GM21619 (cell line): ENCODE results near the gene XPC.

Source experiments
- ATAC-seq: cut with Tn5 transposase; IDR thresholded peaks from one replicate; pipeline ENCODE4 v1.9.1; 2021; ENCODE audit not compliant: unreplicated experiment

Gene XPC

DNA sequence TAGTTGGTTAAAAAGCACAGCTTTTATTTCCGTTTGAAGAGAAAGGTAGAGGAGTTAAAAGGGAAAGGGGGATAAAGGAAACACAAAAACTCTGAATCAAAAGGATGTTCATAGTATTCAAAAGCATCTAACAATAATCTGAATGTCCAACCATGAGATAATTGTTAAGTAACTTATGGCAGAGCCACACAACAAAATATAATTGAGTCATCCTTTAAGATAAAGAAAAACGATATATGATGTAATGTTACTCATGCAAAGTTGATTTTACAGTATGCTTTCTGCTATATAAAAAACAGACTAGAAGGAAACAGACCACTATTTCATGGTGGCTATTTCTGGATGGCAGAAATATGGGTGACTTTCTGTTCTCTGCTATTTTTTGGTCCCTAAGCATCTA, 3.9 kb downstream of the XPC start:
- no peak for ATAC-seq

DNA sequence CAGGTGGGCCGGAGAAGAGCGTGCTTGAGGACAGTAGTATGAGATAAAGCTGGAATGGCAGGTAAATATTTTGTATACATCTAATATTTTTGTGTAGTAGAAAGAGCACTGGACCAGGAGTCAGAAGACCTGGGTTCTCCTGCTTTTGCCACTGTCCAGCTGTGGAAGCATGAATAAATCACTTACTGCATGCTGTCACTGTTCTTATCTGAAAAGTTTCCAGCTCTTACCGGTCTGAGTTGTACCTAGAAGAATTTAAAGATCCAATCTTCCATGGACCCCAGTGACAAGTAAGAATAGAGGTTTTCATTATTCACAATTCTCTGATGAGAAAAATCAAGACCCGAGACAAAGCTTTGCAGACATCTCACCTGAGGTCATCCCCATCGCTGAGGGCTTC, 5.9 kb downstream of the XPC start:
- ATAC-seq = no peak

DNA sequence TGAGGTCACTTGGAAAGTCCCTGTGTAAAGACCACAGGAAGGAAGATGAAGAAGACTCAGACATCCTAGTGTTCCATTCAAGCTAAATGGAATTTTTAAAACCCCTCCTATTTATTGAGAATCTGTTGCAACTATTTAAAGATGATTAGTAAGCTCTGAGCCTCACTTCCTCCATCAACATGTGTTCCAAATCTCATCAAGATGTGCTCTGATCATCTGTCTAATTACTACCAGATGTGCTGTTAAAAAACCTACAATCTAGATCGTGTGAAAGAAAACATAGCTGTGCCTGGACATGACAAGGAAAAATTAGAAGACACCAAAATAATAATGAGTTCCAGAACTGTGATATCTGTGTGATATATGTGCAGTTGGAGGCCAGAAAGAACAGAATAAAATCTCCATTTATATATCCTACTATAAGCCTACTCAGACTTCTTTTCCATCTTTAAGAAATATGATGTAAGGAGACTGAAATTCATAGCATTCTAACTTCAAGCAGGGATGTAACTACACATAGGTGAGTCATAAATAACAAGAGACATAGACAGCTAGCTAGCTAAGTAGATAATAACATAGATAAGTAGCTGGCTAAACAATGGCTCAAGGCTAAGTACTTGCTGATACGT, 7.8 kb downstream of the XPC start:
- no peak for ATAC-seq

GRCh38 chr3:14169871-14170270, 8.5 kb downstream of the XPC start:
- no peak for ATAC-seq

GRCh38 chr3:14169435-14169834, 9.0 kb downstream of the XPC start:
- no peak for ATAC-seq

DNA sequence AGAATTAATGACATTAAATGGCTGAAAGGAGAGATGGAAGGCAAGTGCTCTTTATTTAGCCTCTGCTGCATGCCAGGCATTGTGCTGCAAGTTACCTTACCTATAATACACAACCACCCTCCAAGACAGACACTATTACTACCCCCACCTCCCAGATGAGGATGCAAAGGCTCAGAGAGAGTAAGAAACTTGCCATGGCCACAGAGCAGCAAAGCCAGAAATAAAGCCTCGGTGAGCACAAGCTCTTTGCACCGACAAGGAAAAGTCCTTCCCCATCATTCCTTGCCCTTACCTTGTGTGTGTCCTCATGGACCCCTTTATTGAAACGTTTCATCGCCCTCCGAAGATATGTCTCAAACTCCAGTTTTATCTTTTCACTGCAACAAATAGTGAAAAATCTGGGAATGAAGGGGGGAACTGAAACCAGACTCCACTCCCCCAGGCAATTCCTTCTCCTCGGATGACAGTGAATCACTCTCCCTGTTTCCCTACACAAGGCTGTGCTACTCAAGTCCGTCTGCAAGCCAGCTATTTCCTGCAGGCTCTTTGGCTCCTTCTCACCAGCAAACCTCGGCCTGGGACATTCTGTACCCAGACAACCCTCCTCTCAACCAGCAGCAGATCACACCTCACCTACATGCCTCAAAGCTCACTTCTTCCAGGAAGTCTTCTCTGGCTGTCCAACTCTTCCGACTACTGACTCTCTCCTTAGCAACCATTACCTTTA, 11.4 kb downstream of the XPC start:
- ATAC-seq = no peak

DNA sequence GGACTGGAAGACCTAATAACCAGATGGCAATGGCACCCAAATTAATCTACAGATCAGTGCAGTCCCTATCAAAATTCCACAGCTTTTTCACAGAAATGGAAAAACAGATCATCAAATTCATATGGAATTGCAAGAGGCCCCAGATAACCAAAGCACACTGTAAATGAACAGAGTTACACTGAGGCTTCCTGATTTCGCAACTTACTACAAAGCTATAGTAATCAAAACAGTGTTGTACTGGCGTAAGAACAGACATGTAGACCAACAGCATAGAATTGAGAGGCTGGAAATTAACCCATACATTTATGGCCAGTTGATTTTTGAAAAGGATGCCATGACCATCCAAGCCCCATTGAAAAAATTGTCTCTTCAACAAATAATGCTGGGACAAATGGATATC, 16.2 kb downstream of the XPC start:
- ATAC-seq = no peak

GRCh38 chr3:14161282-14161681, 17.1 kb downstream of the XPC start:
- ATAC-seq = no peak

GRCh38 chr3:14159426-14159825, 19.0 kb downstream of the XPC start:
- no peak for ATAC-seq

DNA sequence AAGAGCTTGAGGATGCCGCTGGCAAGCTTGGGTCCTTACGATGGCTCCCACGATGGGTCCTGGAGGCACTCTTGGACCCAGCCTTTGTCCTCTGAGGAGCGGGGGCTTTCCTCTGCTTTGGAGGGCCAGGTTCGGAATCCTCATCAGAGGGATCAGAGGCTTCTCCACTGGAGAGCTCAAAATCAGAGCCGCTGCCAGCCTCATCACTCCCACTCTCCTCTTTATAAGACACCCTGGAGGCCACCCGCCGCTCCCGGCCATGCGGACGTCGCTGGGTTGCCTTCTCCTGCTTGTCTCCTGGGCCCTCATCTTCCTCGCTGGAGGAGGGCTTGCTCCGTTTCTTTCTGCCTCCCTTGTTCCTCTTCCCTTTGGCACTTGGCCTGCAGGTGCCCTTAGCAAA, 20.0 kb downstream of the XPC start:
- no peak for ATAC-seq

DNA sequence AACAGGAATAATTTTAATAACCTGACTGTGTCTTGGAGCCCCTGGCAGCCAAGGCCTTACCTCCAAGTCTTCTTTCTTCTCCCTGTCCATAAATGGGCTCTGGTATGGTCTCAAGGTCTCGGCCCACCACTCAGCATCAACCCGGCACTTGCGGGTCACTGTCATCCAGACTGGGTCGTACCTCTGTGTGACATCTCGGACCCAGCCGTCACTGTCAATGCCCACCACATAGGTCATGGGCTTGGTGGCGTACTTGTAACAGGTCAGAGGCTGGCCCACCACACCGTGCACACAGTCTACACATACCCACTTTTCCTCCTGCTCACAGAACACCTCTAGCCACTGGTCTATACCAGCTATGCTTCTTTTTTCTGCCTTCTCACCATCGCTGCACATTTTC, 20.4 kb downstream of the XPC start:
- no peak for ATAC-seq

DNA sequence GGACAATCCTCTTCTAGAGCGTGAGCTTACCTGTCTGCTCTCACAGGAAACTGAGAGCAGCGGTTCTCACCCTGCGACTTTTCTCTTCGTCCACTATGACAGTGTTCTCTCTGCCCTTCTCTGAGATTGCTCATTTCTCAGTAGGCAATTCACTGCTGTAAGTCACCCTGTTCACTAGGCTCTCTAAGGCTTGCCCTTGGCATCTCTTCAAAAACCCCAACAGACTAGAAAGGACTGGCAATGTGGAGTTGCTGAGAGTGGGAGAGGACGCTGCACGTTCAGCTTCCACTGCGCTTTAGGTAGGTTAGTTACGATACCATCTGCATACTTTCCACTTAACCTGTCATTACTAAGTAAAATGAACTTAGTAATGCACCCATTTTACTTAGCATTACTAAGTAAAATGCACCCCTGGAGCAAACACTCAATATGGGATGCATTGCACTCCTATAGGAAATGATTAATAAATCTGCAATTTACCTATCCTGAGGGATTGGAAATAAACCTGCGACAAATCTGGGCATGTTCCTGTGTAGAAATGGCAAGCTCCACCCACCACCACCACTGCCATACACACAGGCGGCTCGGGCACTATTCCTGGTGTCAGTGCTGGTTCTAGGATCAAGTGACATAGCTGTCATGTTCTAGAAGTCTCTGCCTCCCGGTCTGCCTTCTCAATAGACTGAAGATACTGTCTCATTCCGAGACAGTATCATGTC, 21.4 kb downstream of the XPC start:
- no peak for ATAC-seq

DNA sequence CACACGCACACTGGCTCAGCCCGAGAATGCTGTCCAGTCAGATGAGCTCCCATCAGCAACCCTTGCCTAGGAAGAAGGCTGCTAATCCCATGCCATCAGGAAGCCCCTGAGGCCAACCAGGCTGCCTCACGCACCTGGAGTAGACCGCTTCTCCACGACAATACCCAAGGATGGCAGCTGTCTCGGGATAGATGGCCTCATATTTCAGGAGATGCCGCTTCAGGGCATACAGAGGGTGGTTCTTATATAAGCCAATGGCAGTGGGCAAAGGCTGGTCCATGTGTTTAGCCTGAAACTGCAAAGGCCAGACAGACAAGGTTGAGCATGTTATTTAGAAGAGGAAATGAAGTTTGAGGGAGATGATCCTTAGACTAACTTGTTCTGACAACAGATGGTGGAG, 22.2 kb downstream of the XPC start:
- ATAC-seq = no peak

DNA sequence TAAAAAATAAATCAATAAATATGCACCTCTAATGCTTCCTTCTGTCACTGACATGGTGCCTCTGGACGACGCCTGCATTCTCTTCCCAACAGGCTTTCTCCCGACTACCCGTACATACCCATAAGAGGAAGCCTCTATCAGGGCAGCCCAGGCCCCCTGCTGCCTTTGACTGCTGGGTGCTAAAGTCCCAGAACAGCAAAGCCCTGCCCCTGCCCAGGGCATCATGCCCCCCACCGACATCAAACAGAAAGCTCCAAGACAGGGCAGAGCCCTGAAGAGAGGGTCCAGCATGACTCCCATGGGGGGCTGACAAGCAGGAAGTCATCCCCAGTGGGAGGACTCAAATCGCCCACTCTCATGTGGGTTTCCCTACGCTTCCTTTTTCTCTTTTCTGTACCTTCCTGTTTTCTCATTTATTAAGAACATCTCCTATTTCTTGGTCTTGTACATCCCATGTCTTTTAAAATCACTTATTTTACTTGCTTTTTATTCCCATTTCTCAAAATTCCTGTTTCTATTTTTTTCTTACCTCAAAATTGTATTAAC, 23.4 kb downstream of the XPC start:
- ATAC-seq = no peak

GRCh38 chr3:14154276-14154675, 24.1 kb downstream of the XPC start:
- no peak for ATAC-seq

DNA sequence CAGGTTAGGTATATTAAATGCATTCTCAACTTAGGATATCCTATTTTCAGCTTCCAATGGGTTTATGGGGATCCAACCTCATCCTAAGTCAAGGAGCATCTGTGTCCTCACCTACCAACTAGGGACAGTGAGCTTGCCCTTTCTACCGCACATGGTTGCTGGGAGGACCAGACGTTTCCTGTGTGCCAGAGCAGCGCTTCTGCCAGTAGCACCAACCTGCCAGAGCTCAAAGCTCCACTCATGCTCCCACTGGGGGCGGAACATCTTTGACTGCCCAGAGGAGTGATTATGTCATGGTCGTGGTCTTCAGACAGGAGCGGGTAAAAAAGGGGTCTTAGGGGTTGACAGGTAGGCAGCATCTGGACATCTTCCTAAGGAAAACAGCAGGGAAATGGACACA, 24.7 kb downstream of the XPC start:
- ATAC-seq = no peak

- ATAC-seq = no peak
Observed at GRCh38 chr3:14152963-14153355, 25.4 kb downstream of the XPC start.

- no peak for ATAC-seq
Observed at GRCh38 chr3:14152233-14152962, 26.0 kb downstream of the XPC start.

- ATAC-seq = no peak
Observed at GRCh38 chr3:14151471-14152083, 26.8 kb downstream of the XPC start.

- ATAC-seq = no peak
Observed at GRCh38 chr3:14150491-14151230, 27.7 kb downstream of the XPC start.
